H1 (cell line): ENCODE measurements around the gene FUBP3. TPM values are rescaled to one million over a fixed set of nuclear protein-coding genes. Genes with fewer than 3 reads are reported as not detected.

Experiments used
- SIRT6 ChIP-seq: IDR thresholded peaks from one replicate; pipeline ENCODE4 v1.7.1; 2012; ENCODE audit warnings: low read length, inconsistent platforms
- polyA plus RNA-seq, 7 experiments: library from polyadenylated mRNA; depleted of rRNA in 3 of 7; stranded (reverse) in 5 of 7; unstranded in 2 of 7; fragments of >200 nt in 5 of 7; fragments of 200-250 nt in 2 of 7; gene quantifications; 1 replicate in 5 of 7; 2 replicates in 1 of 7; 4 replicates in 1 of 7; pipeline versions ENCODE4 v1.2.1 to v1.2.3, GENCODE V29; 2011 to 2013; ENCODE audit warnings: missing spikeins in 2 of 7, mixed read lengths in 2 of 7
- total RNA-seq: library from RNA; stranded (reverse); fragmentation: NEBNext Ultra II Directional; extraction: Animal tissue kit (Norgen Biotek cat#: 25700); gene quantifications from 2 replicates; pipeline ENCODE4 v1.2.1, GENCODE V29; 2021
- TF ChIP-seq, protein P1 (sequence below), 3 experiments: IDR thresholded peaks; 1 replicate in 2 of 3; 2 replicates in 1 of 3; pipeline versions ENCODE4 v1.5.1 to v1.6.1; 2011; ENCODE audit warnings: low read length in 3 of 3, mild to moderate bottlenecking in 3 of 3, inconsistent platforms in 2 of 3, low read depth in 1 of 3, moderate library complexity in 1 of 3; ENCODE audit not compliant: insufficient read depth in 1 of 3; ENCODE audit errors: control extremely low read depth in 1 of 3

The FUBP3 gene
- total and polyA plus RNA-seq, 2 of the 8 experiments (the other 6 are each of a cell fraction or from before 2014, with no cell fraction given): 23.7 to 76.4 TPM

- TF ChIP-seq, protein P1, sequence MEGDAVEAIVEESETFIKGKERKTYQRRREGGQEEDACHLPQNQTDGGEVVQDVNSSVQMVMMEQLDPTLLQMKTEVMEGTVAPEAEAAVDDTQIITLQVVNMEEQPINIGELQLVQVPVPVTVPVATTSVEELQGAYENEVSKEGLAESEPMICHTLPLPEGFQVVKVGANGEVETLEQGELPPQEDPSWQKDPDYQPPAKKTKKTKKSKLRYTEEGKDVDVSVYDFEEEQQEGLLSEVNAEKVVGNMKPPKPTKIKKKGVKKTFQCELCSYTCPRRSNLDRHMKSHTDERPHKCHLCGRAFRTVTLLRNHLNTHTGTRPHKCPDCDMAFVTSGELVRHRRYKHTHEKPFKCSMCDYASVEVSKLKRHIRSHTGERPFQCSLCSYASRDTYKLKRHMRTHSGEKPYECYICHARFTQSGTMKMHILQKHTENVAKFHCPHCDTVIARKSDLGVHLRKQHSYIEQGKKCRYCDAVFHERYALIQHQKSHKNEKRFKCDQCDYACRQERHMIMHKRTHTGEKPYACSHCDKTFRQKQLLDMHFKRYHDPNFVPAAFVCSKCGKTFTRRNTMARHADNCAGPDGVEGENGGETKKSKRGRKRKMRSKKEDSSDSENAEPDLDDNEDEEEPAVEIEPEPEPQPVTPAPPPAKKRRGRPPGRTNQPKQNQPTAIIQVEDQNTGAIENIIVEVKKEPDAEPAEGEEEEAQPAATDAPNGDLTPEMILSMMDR (IDR thresholded peaks at IDR 0.05; ENCODE audit: control extremely low read depth in 1 of 3, insufficient read depth in 1 of 3, low read depth in 1 of 3, low read length in 3 of 3): no peak
- no peak for TF ChIP-seq SIRT6
- TF ChIP-seq, all 59 proteins: peak for 0
Observed at GRCh38 chr9:130555968-130556367, 23.4 kb upstream of the FUBP3 start (continued).
